H1 (cell line): ENCODE measurements around the gene COL5A2. TPM values are rescaled to one million over a fixed set of nuclear protein-coding genes. Genes with fewer than 3 reads are reported as not detected.

Source experiments
- CTCF ChIA-PET: fragments of 300-600 bp; sonication (Branson Sonifier 250); formaldehyde crosslinking; loops from one replicate; lab custom pipeline; 2021; ENCODE audit not compliant: partially characterized antibody; lab: Charles Lee
- POLR2A ChIA-PET: fragments of 300-600 bp; sonication (Branson Sonifier 250); formaldehyde crosslinking; loops from one replicate; lab custom pipeline; 2021; ENCODE audit warnings: inconsistent platforms; ENCODE audit not compliant: partially characterized antibody; lab: Charles Lee
- DNase-seq, 2 experiments: peaks; one replicate each; pipeline versions ENCODE4 v3.0.0 to v3.0.0-alpha.2; 2010 to 2022; ENCODE audit warnings: low spot score in 2 of 2, low read depth in 1 of 2, mixed read lengths in 1 of 2
- FAIRE-seq: peaks from 2 replicates; lab custom pipeline; 2011; peaks lifted over from hg19 to GRCh38; lab: Jason Lieb, UNC
- H2AFZ ChIP-seq: 2 replicates; pipeline ENCODE4 v1.8.1; 2012; ENCODE audit warnings: low read length, inconsistent platforms
- H2AK5ac ChIP-seq: 2 replicates; pipeline ENCODE4 v1.6.1; 2013; ENCODE audit warnings: low read depth, low read length
- H2BK120ac ChIP-seq: replicated peaks from 2 replicates; pipeline ENCODE3; 2013; ENCODE audit warnings: low read depth, low read length, inconsistent platforms
- H2BK12ac ChIP-seq: 2 replicates; pipeline ENCODE4 v1.6.1; 2013; ENCODE audit warnings: low read depth, low read length
- H2BK15ac ChIP-seq: 2 replicates; pipeline ENCODE4 v1.6.1; 2013; ENCODE audit warnings: low read length
- H2BK20ac ChIP-seq: 2 replicates; pipeline ENCODE4 v1.6.1; 2013; ENCODE audit warnings: low read length
- H2BK5ac ChIP-seq: 2 replicates; pipeline ENCODE4 v1.6.1; 2013; ENCODE audit warnings: low read depth, low read length
- H3K14ac ChIP-seq: 2 replicates; pipeline ENCODE4 v1.6.1; 2013; ENCODE audit warnings: inconsistent platforms; ENCODE audit not compliant: insufficient read length
- H3K18ac ChIP-seq: 2 replicates; pipeline ENCODE4 v1.6.1; 2013; ENCODE audit warnings: low read length; ENCODE audit errors: extremely low read depth
- H3K23ac ChIP-seq: 2 replicates; pipeline ENCODE4 v1.6.1; 2013; ENCODE audit warnings: inconsistent platforms; ENCODE audit not compliant: insufficient read length
- H3K23me2 ChIP-seq: 2 replicates; pipeline ENCODE4 v1.6.1; 2013; ENCODE audit warnings: low read depth, low read length
- H3K27ac ChIP-seq: 2 replicates; pipeline ENCODE4 v1.6.1; 2011; ENCODE audit warnings: low read depth, low read length, inconsistent platforms
- H3K27me3 ChIP-seq, 4 experiments: replicated peaks in 1 of 4; 1 replicate in 1 of 4; 2 replicates in 3 of 4; pipeline versions ENCODE4 v1.6.1 to v1.8.1; 2011 to 2013; ENCODE audit warnings: low read length in 3 of 4, mild to moderate bottlenecking in 3 of 4, inconsistent platforms in 2 of 4, mixed read lengths in 2 of 4, moderate library complexity in 1 of 4; ENCODE audit not compliant: control insufficient read depth in 3 of 4, insufficient read depth in 3 of 4; ENCODE audit errors: extremely low read depth in 1 of 4
- H3K36me3 ChIP-seq, 4 experiments: 2 replicates each; pipeline versions ENCODE4 v1.6.1 to v1.8.1; 2011 to 2013; ENCODE audit warnings: mild to moderate bottlenecking in 4 of 4, low read length in 3 of 4, moderate library complexity in 2 of 4, control low read depth in 1 of 4, inconsistent platforms in 1 of 4; ENCODE audit not compliant: insufficient read depth in 4 of 4, control insufficient read depth in 2 of 4
- H3K4ac ChIP-seq: replicated peaks from 2 replicates; pipeline ENCODE3; 2013; ENCODE audit warnings: low read length, low read depth, mixed read lengths, inconsistent platforms; ENCODE audit not compliant: insufficient read length
- H3K4me1 ChIP-seq, 4 experiments: replicated peaks in 1 of 4; 1 replicate in 1 of 4; 2 replicates in 3 of 4; pipeline versions ENCODE4 v1.6.1 to v1.8.1; 2011 to 2013; ENCODE audit warnings: low read length in 3 of 4, inconsistent platforms in 2 of 4, mixed read lengths in 1 of 4; ENCODE audit not compliant: insufficient read depth in 4 of 4, control insufficient read depth in 3 of 4
- H3K4me2 ChIP-seq, 2 experiments: 2 replicates each; pipeline versions ENCODE4 v1.6.1 to v1.8.1; 2011 to 2013; ENCODE audit warnings: low read depth in 2 of 2, low read length in 2 of 2, control low read depth in 1 of 2, inconsistent platforms in 1 of 2, mild to moderate bottlenecking in 1 of 2; ENCODE audit not compliant: insufficient read depth in 1 of 2
- H3K4me3 ChIP-seq, 4 experiments: fragments of 200-600, 300-600 bp in 1 of 4; sonication (generic), shearing (Covaris generic), sonication (Bioruptor Twin) in 1 of 4; 2 replicates each; pipeline versions ENCODE4 v1.5.1 to v1.8.1; 2011 to 2016; ENCODE audit warnings: low read length in 4 of 4, low read depth in 3 of 4, control low read depth in 2 of 4, inconsistent platforms in 2 of 4, mild to moderate bottlenecking in 2 of 4, mixed read lengths in 1 of 4, moderate library complexity in 1 of 4; ENCODE audit not compliant: insufficient read depth in 2 of 4; ENCODE audit errors: extremely low read depth in 1 of 4
- H3K56ac ChIP-seq: replicated peaks from 2 replicates; pipeline ENCODE3; 2013; ENCODE audit warnings: low read depth, mild to moderate bottlenecking, mixed read lengths, low read length, inconsistent platforms; ENCODE audit not compliant: insufficient read length
- H3K79me1 ChIP-seq: 2 replicates; pipeline ENCODE4 v1.6.1; 2013; ENCODE audit warnings: low read depth, low read length, control low read depth
- H3K79me2 ChIP-seq, 2 experiments: 2 replicates each; pipeline versions ENCODE4 v1.6.1 to v1.8.1; 2012 to 2013; ENCODE audit warnings: low read length in 2 of 2, mild to moderate bottlenecking in 2 of 2, inconsistent platforms in 1 of 2; ENCODE audit not compliant: insufficient read depth in 2 of 2, control insufficient read depth in 1 of 2
- H3K9ac ChIP-seq, 4 experiments: replicated peaks in 1 of 4; 1 replicate in 1 of 4; 2 replicates in 3 of 4; pipeline versions ENCODE4 v1.6.1 to v1.8.1; 2011 to 2013; ENCODE audit warnings: low read depth in 3 of 4, low read length in 3 of 4, control low read depth in 2 of 4, mild to moderate bottlenecking in 2 of 4, moderate library complexity in 2 of 4, inconsistent platforms in 1 of 4; ENCODE audit errors: extremely low read depth in 1 of 4
- H3K9me3 ChIP-seq, 2 experiments: 2 replicates each; pipeline versions ENCODE4 v1.6.1 to v1.8.1; 2012 to 2013; ENCODE audit warnings: mild to moderate bottlenecking in 2 of 2, moderate library complexity in 2 of 2, control low read depth in 1 of 2, inconsistent platforms in 1 of 2, low read depth in 1 of 2, low read length in 1 of 2, mixed read lengths in 1 of 2; ENCODE audit not compliant: insufficient read depth in 2 of 2
- H4K20me1 ChIP-seq, 2 experiments: replicated peaks in 1 of 2; 2 replicates each; pipeline versions ENCODE3 to v1.8.1; 2011 to 2013; ENCODE audit warnings: inconsistent platforms in 2 of 2, low read length in 2 of 2, mild to moderate bottlenecking in 1 of 2; ENCODE audit not compliant: insufficient read depth in 2 of 2, control insufficient read depth in 1 of 2
- H4K5ac ChIP-seq: 2 replicates; pipeline ENCODE4 v1.6.1; 2013; ENCODE audit warnings: low read length, low read depth, mixed read lengths, inconsistent platforms; ENCODE audit not compliant: insufficient read length
- H4K8ac ChIP-seq: 2 replicates; pipeline ENCODE4 v1.8.0; 2013; ENCODE audit warnings: mild to moderate bottlenecking, moderate library complexity, low read length, inconsistent platforms; ENCODE audit not compliant: insufficient read depth; ENCODE audit errors: extremely low read depth
- H4K91ac ChIP-seq: replicated peaks from 2 replicates; pipeline ENCODE3; 2013; ENCODE audit warnings: low read length, mixed read lengths, inconsistent platforms; ENCODE audit not compliant: insufficient read length
- CREB1 ChIP-seq: IDR thresholded peaks from 2 replicates; pipeline ENCODE4 v1.6.1; 2012; ENCODE audit warnings: inconsistent platforms
- POLR2A ChIP-seq, 2 experiments: IDR thresholded peaks; 1 replicate in 1 of 2; 2 replicates in 1 of 2; pipeline ENCODE4 v1.6.1; 2011; ENCODE audit warnings: low read depth in 2 of 2, low read length in 2 of 2, mild to moderate bottlenecking in 2 of 2; ENCODE audit errors: control extremely low read depth in 1 of 2
- TBP ChIP-seq: IDR thresholded peaks from 2 replicates; pipeline ENCODE4 v1.6.1; 2011; ENCODE audit warnings: low read depth, low read length, improper control_type of control experiment
- TCF12 ChIP-seq: IDR thresholded peaks from 2 replicates; pipeline ENCODE4 v1.6.1; 2011; ENCODE audit warnings: low read depth, mild to moderate bottlenecking, low read length
- WGBS, 2 experiments: shearing (Covaris generic) in 1 of 2; methylation state at CpG; one replicate each; pipeline versions ENCODE4 v1.1.6 to v1.1.7; 2013 to 2015; ENCODE audit warnings: low lambda C conversion rate in 2 of 2, mixed read lengths in 2 of 2, inconsistent platforms in 1 of 2, low coverage in 1 of 2, missing lambda C conversion rate in 1 of 2; ENCODE audit not compliant: insufficient replicate concordance in 2 of 2, insufficient coverage in 1 of 2, insufficient read length in 1 of 2; ENCODE audit errors: extremely low coverage in 1 of 2, missing lambda C conversion rate in 1 of 2; 5-methylcytosine and 5-hydroxymethylcytosine counted together
- polyA plus RNA-seq, 7 experiments: library from polyadenylated mRNA; depleted of rRNA in 3 of 7; stranded (reverse) in 5 of 7; unstranded in 2 of 7; fragments of >200 nt in 5 of 7; fragments of 200-250 nt in 2 of 7; gene quantifications; 1 replicate in 5 of 7; 2 replicates in 1 of 7; 4 replicates in 1 of 7; pipeline versions ENCODE4 v1.2.1 to v1.2.3, GENCODE V29; 2011 to 2013; ENCODE audit warnings: missing spikeins in 2 of 7, mixed read lengths in 2 of 7
- total RNA-seq: library from RNA; stranded (reverse); fragmentation: NEBNext Ultra II Directional; extraction: Animal tissue kit (Norgen Biotek cat#: 25700); gene quantifications from 2 replicates; pipeline ENCODE4 v1.2.1, GENCODE V29; 2021
- TF ChIP-seq, protein P1 (sequence below): IDR thresholded peaks from 2 replicates; pipeline ENCODE4 v1.6.1; 2011; ENCODE audit warnings: low read length, improper control_type of control experiment
- TF ChIP-seq, protein P2 (sequence below): IDR thresholded peaks from 2 replicates; pipeline ENCODE4 v1.6.1; 2011; ENCODE audit warnings: low read depth, mild to moderate bottlenecking, low read length; ENCODE audit not compliant: insufficient read depth
- TF ChIP-seq, protein P3 (sequence below): IDR thresholded peaks from 2 replicates; pipeline ENCODE4 v1.6.1; 2012; ENCODE audit warnings: low read length, inconsistent platforms
- TF ChIP-seq, protein P4 (sequence below): IDR thresholded peaks from 2 replicates; pipeline ENCODE4 v1.6.1; 2012; ENCODE audit warnings: inconsistent platforms

Gene COL5A2
- total and polyA plus RNA-seq, 2 of the 8 experiments (the other 6 are each of a cell fraction or from before 2014, with no cell fraction given), result 4.7 to 24.2 TPM

DNA sequence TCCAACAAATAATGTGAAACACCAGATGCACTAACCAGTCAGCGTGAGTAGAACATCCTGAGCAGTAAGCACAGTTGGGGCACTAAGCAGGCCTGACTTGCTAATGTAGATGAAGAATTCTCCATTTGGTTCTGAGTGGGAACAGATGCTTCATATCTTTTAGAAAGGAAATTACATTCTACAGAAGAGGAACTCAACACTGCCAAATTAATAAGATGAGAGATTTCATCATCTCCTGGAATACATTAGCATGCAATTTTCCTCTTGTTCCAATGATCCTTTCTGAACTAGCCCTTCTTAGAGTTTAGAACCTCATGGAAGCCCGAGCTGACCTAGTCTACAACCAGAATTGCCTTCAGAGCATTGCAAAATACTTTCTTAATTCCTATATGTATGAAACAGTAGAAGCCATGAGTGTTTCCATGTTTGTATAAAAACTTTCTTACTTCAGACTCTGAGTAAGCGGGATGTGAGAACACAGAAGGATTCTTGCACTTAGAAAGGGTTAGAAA lies 34.8 kb downstream of the COL5A2 start:
- no peak overlapping the region for H4K5ac ChIP-seq
- H3K9me3 ChIP-seq, result no peaks in the 10 kb centered on the region
- no peak overlapping the region for H3K4me3 ChIP-seq
- H3K23me2 ChIP-seq, result no peaks in the 10 kb centered on the region
- ChIA-PET CTCF (interaction anchor here (1.1 to 3.9 kb wide), 7 partner anchors 8 to 266 kb away, joined by 3 to 29 read pairs (median 8); no protein-coding TSS in a partner anchor), POLR2A (no interaction called here)
- WGBS, 2 experiments, result 91% methylated on average over 3 of the region's 3 CpGs; no CpG with 5 or more reads in 1 of the 2 experiments
- H4K8ac ChIP-seq, result no peak overlapping the region
- H2BK5ac ChIP-seq, result no peak overlapping the region
- H4K20me1 ChIP-seq, result no peaks in the 10 kb centered on the region
- H2AFZ ChIP-seq, result no peak overlapping the region
- no peak overlapping the region for H3K23ac ChIP-seq
- no peak overlapping the region for H3K9ac ChIP-seq
- no peak overlapping the region for H3K4me2 ChIP-seq
- H3K14ac ChIP-seq, result no peak overlapping the region
- H2BK12ac ChIP-seq, result no peak overlapping the region
- no peak overlapping the region for H3K18ac ChIP-seq
- H3K27ac ChIP-seq, result no peak overlapping the region
- H2BK20ac ChIP-seq, result no peak overlapping the region
- FAIRE-seq, result no peak
- no peak overlapping the region for H3K4ac ChIP-seq
- H3K79me1 ChIP-seq, result no peaks in the 10 kb centered on the region
- no peak overlapping the region for H2AK5ac ChIP-seq
- TF ChIP-seq, protein P1, sequence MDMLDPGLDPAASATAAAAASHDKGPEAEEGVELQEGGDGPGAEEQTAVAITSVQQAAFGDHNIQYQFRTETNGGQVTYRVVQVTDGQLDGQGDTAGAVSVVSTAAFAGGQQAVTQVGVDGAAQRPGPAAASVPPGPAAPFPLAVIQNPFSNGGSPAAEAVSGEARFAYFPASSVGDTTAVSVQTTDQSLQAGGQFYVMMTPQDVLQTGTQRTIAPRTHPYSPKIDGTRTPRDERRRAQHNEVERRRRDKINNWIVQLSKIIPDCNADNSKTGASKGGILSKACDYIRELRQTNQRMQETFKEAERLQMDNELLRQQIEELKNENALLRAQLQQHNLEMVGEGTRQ, result no peak
- TF ChIP-seq TCF12, result no peak
- TF ChIP-seq, protein P2, sequence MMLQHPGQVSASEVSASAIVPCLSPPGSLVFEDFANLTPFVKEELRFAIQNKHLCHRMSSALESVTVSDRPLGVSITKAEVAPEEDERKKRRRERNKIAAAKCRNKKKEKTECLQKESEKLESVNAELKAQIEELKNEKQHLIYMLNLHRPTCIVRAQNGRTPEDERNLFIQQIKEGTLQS, result no peak
- TF ChIP-seq POLR2A (IDR thresholded peaks at IDR 0.05; ENCODE audit: control extremely low read depth in 1 of 2, low read depth in 2 of 2, low read length in 2 of 2), result no peak
- no peak for TF ChIP-seq TBP
- TF ChIP-seq CREB1, result no peak
- TF ChIP-seq, protein P3, sequence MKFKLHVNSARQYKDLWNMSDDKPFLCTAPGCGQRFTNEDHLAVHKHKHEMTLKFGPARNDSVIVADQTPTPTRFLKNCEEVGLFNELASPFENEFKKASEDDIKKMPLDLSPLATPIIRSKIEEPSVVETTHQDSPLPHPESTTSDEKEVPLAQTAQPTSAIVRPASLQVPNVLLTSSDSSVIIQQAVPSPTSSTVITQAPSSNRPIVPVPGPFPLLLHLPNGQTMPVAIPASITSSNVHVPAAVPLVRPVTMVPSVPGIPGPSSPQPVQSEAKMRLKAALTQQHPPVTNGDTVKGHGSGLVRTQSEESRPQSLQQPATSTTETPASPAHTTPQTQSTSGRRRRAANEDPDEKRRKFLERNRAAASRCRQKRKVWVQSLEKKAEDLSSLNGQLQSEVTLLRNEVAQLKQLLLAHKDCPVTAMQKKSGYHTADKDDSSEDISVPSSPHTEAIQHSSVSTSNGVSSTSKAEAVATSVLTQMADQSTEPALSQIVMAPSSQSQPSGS, result no peak
- TF ChIP-seq, protein P4, sequence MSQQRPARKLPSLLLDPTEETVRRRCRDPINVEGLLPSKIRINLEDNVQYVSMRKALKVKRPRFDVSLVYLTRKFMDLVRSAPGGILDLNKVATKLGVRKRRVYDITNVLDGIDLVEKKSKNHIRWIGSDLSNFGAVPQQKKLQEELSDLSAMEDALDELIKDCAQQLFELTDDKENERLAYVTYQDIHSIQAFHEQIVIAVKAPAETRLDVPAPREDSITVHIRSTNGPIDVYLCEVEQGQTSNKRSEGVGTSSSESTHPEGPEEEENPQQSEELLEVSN, result no peak
- H3K36me3 ChIP-seq, result no peaks in the 10 kb centered on the region
- H3K4me1 ChIP-seq, result peaks cover 0 to 2% (median 0%) of the 10 kb centered on the region in 4 experiments; a peak in 1 of 7 replicates
- no peaks in the 10 kb centered on the region for H3K79me2 ChIP-seq
- no peak overlapping the region for H3K56ac ChIP-seq
- no peak overlapping the region for H2BK120ac ChIP-seq
- no peak overlapping the region for H2BK15ac ChIP-seq
- no peak overlapping the region for H4K91ac ChIP-seq
- no peaks in the 10 kb centered on the region for H3K27me3 ChIP-seq
- no peak for DNase-seq
